GM18505 (cell line): ENCODE results near the gene PHACTR3.

Experiments
- ATAC-seq: cut with Tn5 transposase; IDR thresholded peaks from one replicate; pipeline ENCODE4 v1.9.1; 2021; ENCODE audit not compliant: unreplicated experiment
- POLR2A ChIP-seq: IDR thresholded peaks from 4 replicates; pipeline ENCODE4 v1.6.1; 2011; ENCODE audit warnings: borderline replicate concordance; ENCODE audit not compliant: insufficient read depth, insufficient read length; ENCODE audit errors: extremely low read depth

The PHACTR3 gene

DNA sequence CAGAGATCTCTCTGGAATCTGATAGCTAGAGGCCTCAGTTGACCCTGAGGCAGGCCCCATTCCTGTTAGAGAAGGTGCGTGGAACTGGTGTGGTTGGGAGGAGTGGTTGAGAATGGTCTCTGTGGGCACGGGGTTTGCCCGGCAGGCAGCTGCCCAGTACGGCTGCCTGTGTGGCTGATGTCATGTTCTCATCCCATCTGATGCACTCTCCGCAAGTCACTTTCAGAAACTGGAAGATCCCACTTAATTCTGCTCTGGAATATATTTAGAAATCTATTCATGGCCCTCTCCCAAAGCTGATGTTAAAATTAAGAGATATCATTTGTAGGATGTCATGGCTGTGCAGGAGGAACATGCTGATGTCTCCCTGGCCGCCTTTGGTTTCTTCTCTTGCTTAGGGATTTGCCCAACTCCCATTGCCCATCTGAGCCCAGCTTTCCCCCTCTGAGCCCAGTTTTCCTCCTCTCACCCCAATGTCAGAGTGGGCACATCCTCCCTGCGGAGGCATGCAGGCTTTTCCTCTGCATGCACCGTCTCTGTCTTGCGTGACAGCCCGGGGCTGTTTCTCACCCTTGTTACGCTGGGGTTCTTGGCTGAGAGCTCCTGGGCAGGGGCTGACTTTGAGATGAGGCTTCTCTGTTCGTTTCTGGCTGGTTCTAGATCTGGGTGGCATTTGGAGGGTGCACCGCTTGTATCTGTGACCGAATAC, 21.0 kb downstream of the PHACTR3 start:
- no peak for TF ChIP-seq POLR2A
- no peak for ATAC-seq

DNA sequence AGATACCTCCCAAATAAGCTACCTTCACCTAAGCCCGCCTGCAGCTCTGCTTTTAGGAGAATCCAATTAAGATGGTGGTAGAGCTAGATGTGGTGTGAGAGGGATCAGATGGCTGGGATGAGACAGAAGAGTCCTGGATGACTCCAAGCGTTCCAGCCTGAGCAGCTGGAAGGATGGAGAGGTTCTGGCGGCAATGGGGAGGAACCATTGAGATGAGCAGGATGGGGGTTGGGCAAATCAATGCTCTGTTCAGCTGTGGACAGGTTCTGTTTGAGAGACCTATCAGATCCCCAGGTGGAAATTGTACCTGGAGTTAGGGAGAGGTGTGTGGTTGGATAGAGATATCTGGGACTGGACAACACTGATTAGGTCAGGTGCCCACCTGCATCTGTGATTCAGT, 23.0 kb downstream of the PHACTR3 start:
- no peak for ATAC-seq
- TF ChIP-seq POLR2A = no peak

- TF ChIP-seq POLR2A = no peak
- ATAC-seq = no peak
Observed at GRCh38 chr20:59628171-59628570, 23.8 kb downstream of the PHACTR3 start.

- ATAC-seq = no peak
- no peak for TF ChIP-seq POLR2A
Observed at GRCh38 chr20:59629141-59630045, 25.1 kb downstream of the PHACTR3 start.

DNA sequence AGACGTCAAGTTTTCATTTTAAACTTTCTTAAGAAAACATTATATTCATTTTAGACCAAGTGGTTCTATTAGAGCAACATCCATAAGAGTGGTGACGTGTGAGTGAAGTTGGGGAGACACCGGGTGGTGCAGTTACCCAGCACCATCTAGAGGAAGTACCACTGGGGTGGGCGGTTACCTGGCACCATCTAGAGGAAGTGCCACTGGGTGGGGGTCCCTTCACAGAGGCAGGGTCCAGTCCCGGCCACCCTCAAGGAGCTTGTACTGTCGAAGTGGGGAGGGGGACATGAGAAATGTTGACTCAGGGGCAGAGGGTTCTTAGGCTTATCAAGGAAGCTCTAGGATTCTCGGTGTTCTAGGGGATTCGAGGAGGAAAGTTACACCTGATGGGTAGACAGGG, 26.2 kb downstream of the PHACTR3 start:
- no peak for TF ChIP-seq POLR2A
- ATAC-seq = no peak

DNA sequence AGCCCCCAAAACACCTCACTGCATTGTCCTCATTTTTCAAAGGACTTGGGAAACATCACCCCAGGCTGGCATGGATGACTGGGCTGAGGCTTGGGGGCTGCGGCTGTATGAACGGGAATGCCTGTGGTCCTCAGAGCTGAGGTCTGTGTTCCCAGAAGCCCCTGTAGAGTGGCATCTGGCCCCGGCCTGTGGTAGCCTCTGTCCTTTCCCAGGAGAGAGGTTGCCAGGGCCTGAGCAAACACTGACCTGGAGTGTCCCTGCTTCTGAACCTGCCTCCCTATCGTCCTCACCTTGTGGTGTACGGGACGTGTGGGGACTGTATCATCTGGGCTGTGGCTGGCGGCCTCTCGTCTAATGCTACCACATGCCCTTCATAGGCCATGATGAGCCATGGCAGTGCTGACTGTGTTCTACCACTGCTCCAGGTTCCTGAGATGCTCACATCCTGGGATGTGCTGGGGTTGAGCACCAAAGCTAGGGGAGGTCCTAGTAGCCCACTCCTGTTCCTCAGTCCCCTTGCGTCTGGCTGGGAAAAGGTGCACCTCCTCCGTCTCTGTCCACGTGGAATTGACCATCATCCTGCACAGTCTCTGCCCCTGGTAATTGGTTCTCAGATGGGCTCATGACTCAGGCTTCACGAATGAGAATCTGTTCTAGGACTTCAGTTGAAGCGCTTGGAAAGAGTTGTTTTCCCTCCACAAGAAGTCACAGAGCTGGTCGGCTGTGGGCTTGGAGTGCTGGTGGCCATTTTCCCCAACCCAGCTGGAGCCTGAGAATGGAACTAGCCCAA, 27.6 kb downstream of the PHACTR3 start:
- no peak for TF ChIP-seq POLR2A
- ATAC-seq = no peak

DNA sequence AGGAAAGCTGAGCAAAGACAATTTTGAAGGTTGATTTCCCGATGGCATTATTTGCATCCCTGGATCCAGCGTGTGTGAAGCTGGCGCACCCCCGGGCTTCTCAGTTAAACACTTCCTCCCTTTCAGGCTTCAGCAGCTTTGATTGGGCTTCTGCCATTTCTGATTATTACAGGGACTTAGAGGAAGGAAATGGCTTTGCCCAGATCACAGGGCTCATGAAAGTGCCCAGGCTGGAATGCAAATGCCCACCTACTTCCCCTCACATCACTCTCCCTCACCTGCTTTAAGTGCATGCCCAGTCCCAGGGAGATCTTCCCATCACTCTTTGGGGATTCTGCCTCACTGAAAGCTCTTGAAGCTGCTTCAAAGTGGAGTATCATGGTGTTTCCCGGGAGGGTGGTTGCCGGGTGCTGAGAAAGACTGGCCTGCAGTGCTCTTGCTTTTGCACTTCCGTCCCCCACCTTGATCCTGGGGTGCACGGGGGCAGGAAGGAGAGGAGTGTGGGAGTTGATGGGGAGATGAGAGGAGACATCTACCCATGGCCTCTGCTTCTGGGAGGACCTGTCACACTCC, 28.3 kb downstream of the PHACTR3 start:
- no peak for ATAC-seq
- no peak for TF ChIP-seq POLR2A

DNA sequence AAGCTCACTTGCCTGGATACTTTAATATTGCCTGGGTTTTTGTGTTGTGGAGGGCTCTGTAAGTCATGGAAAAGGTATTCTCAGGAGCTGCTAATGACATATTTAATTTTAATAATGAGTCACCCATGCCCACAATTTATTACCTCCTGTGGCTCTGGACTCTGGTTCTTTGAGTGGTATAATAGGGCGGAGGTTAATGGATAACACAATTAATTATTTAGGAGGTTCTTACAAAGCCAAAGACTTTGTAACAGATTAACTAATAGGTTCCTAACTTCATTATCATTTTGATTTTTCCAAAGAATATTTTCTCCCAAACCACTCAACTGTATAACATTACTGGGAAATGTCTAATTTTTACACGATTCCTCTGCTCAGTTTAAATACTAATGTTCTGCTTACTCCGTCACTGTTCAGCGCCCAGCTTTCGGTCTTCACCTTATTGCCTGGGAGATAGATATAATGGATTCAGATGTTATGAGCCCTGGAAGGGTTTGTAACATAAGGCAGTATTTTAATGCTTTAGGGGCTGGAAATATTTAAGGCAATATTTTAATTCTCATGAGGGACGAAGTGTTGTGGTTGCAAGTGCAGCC, 29.4 kb downstream of the PHACTR3 start:
- ATAC-seq = no peak
- no peak for TF ChIP-seq POLR2A

- TF ChIP-seq POLR2A = no peak
- ATAC-seq = no peak
Observed at GRCh38 chr20:59634435-59635005, 30.2 kb downstream of the PHACTR3 start.

DNA sequence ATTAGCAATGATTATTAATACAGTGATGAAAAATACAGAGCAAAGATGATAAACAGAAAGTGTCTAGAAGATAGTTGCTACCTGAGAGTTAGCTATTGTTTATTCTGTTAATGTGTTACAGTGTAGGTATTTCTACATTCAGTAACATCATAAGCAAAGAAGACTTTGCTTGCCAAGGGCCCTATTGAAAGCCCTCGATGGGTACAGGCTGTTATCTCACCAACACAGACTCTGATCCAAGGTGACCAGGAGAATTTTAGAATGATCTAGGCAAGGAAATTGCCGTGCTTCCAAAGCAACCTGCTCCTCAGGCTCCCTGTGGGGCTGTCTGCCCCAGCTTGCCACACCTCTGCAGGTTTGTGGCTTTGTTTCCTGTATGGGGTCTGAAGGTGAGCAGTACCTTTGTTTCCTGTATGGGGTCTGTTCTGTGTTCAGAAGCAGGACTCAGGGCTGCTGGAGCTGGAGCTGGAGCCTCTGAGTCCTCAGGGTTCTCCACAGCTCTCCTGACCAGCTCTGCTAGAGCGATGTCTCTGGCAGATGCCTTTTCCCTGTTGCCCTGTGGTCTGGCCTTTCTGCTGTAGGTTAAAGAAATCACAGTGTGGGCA, 32.5 kb downstream of the PHACTR3 start:
- ATAC-seq = no peak
- TF ChIP-seq POLR2A = no peak

DNA sequence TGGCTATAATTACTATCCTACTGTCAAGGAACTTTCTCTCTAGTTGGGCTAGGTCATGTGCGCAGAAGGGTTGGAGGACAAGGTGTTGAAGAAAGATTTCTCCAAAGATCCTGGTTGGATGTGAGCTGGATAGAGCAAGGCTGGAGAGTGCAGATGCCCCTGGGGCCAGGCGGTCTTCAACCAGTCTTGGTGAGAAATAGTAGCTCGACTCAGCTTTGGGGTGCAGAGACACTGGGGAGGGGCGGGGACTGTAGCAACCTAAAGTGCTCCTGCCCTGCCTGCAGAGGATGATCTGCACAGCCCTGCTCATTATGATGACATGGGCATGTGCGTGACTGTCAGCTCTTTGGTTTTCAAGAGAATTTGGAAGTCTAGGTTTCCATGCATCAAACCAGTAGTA, 35.9 kb downstream of the PHACTR3 start:
- no peak for TF ChIP-seq POLR2A
- no peak for ATAC-seq

DNA sequence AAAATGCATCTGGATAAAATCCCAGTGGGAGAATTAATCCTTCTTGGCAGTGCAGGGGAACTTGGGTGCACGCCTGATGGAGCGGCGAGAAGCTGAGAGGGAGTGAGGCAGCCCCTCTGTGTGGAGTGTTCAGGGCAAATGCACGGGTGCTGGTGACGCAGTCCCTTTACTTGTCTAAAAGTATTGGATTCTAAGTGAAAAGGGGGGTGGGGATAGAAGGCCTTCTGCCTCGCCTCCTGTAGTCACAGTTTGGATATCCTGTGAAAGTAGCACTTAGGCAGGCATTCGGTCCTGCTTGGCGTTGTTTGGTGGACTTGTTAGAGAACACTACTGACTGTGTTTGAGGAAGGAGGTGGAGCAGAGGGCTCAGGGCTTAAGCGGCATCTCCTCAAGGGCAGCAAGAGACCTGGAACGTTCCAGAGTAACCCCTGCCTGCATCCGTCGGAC, 39.3 kb downstream of the PHACTR3 start:
- TF ChIP-seq POLR2A = no peak
- no peak for ATAC-seq
